GM18861 (cell line): ENCODE results near the gene SCN9A.

Experiments used
- ATAC-seq: cut with Tn5 transposase; IDR thresholded peaks from one replicate; pipeline ENCODE4 v1.9.1; 2021; ENCODE audit not compliant: unreplicated experiment

The SCN9A gene

DNA sequence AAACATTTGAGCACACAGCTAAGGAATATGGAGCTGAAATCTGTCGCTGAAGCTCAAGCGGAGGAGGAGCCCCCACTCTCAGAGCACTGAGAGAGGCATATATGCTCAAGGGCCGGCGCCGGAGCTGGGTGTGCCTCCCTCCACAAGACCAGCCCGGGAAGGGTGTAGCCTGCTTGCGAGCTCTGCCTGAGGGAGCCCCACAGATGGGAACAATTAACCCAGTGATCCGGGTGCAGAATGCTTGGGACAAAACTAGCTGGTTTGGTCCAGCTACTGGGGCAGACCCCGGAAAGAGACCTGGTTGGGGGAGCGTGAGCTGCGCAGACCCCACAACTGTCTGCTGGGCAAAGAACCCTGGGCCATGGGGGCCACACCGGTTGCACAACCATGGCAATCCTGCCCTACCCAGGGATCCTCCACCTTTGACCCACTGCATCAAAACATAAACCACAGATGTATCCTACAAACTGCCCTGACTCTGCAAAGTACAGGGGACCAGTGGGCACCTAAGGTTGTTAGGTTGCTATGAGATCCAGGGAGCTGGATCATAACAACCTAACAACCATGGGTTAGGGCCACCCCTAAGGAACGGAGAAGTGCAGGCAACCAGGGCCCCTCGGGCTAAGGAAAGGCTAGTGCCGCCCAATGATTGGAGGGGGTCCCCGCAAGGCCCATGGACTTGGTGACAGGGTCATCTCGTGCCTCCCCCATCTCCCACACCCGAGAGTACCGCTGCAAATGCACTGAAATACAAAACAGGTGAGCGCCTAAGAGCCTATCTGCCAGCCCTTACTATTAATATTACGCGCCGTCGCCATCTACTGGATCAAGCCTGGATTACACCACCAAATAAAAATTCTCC is 194.6 kb downstream of the SCN9A start:
- peak; percentile 90 for ATAC-seq

- ATAC-seq, result no peak
Observed at GRCh38 chr2:166179201-166179600, 196.5 kb downstream of the SCN9A start.

- ATAC-seq, result no peak
Observed at GRCh38 chr2:166173263-166173662, 202.5 kb downstream of the SCN9A start.

- no peak for ATAC-seq
Observed at GRCh38 chr2:166171216-166171615, 204.5 kb downstream of the SCN9A start.

DNA sequence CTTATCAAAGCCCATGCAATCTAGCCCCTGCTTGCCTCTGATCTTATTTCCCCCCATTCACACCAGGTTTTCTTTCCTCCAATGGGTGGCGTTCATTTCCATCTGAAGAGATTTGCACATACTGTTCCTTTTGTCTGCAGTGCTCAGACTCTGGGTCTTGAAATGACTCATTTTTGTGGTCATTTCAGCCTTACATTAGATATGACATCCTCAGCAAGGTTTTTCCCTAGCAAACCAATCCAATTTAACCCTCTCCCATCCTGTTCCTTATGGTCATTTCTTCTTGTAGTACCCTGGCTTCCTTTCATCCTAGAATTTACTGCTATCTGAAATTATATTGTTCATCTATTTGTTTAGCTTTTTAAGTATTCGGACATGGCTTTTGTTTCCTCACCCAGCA is 205.4 kb downstream of the SCN9A start:
- ATAC-seq, result peak; percentile 69

DNA sequence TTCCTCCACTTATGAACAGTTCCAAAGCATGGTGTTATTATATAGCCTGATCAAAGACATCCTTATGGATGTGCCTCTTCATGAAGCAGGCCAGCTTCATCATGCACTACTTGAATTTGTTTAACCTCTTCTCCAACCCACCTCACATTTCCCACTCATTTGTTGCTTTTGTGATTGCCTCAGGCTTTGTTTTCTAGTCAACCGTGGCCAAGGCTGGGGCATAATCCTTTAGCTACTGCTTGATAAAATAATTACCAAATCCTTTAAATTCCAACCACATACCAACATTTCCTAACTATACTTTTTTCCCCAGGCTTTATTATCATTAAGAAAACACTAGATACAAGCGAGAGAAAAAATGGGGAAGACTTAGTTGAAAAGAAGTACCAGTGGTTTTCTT is 208.3 kb downstream of the SCN9A start:
- ATAC-seq, result no peak

DNA sequence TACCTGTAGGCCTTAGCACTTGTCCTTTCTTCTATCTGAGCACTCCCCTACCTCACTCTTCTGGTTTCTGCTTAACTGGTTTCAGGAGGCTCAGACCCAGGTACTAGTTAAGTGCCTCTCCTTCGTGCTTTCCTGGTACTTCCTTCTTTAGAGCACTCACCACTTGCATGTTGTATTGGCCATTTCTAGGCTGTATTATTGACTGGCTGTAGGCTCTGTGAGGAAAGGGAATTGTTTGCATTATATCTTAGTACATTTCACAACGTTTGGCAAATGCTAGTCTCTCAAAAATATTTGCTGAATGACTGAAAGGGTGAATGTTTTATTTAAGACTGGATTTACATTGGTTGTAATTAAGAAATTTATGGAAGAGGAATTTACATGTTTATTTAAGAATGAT is 212.0 kb downstream of the SCN9A start:
- ATAC-seq, result no peak

DNA sequence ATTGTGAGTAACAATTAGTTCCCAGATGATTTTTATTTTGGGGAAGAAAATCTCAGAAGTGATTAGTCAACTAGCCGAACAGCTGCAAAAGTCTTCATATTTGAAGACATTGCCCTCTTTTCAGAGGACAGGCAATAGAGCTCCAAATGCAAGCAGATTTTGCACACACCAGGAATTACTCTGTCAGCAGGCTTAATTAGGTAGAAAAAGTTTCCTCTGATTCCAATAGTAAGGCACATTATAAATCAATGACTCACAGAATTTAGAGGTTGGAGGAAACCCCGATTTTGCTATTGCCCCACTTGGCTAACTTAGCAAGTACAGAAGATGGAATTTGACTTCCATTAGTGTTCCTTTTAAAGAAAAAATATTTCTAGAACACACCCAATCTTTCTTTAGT is 217.2 kb downstream of the SCN9A start:
- ATAC-seq, result no peak

- ATAC-seq, result no peak
Observed at GRCh38 chr2:166157578-166157977, 218.2 kb downstream of the SCN9A start.

DNA sequence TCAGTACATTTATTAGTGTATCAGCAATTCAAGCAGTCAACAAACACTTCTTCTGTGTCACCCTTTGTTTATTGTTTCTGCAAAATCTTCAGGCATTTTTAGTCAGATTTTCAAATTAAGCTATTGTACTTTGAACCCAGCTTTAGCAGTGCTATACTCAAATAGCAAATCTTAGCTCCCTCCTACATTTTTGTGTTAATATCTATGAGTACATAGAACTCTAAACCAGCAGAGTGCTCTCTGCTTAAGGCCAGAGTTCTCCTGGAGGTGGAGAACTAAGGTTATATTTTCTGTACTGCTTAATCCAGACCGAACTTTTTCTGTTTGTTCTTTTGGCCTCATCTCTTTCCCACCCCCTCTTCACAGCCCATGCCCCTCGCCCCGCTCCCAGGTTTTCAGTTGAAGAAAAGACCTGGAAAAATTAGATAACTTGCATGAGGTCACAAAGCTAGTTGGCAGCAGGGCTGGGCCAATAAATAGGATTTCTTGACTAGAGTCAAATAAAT is 218.7 kb downstream of the SCN9A start:
- ATAC-seq, result no peak

DNA sequence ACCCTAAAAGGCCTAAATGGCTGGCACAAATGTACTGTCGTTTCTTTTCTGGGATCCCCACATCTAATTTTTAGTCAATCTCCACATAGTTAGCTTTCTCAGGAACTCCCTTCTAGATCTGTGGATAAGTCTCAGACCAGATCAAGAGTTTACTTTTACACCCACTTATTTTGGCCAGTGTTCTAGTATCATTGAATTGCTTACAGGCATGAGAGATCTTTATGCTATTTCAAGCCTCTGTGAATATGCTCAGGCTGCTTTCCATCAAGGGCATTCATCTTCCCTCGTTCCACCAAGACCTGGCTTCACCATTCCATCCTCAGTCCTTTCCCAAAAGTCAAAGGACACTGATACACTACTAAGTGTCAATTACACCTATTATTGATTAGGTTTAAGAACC is 220.2 kb downstream of the SCN9A start:
- ATAC-seq, result no peak

DNA sequence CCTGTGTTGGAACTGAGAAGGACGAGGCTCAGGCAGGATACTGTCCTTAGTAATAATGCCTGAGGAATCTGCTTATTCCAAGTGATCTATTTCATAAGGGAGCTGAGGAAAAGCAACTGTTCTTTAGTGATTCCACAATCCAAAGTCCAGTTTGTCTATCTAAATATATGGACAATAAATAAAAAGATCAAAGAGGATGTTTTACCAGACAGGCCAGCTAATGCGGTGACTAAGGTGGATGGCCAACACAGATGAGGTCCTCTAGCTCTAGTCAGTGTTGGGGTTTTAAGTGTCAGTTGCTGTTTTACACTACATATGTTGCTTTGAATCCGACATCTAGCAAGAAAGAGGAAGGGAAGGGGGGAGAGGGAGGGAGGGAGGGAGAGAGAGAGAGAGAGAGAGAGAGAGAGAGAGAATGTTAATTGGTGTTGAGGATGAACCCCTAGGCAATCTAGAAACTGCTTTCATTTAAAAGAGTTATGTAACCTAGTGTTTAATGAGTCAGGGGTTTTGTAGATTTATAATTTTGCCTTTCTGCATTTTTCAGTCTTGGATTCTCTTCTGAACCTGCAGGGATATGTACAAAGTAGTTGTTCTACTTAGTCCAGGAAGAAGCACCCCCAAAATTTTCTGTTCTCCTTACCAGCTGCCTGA is 220.9 kb downstream of the SCN9A start:
- ATAC-seq, result no peak

GRCh38 chr2:166152064-166152463 is 223.7 kb downstream of the SCN9A start:
- ATAC-seq, result no peak

DNA sequence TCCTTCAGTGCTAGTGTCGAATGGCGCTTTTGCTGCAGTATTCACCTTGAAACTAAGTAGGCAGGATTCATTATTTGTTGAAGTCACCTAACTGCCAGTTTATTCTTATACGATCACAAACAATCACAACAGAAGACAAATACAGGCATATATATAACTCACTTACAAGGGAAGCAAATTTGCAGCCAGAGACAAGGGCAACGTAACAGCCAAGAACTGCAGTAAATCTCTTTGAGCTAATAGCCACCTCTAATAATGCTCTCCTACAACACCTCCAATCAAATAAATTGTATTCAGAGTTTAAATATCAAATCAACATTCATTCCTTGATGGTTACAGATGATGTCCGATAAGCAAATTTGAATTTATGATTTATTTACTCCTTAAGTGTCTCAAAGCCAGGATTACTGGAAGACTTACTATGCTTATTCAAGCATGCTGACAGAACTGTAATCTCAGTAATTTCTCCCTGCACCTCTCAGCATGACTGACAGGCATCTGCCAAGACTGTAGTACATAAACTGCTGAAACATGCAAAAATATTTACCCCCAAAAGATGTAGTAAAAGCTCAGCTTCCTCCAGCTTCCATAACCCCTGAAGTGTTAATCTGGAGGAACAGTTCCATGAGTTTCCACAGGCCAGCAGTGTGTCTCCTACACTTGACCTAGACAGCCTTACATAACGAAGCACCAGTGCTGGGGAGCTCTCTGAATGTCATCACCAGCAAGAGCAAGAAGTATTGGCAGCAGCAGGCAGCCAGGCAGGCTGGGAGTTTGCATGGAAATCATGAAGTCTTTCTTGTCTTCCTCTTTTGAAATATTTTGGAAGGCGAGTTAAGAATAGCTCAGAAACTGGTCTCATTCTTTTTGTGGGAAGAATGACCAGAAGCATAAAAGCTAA is 227.0 kb downstream of the SCN9A start:
- no peak for ATAC-seq

DNA sequence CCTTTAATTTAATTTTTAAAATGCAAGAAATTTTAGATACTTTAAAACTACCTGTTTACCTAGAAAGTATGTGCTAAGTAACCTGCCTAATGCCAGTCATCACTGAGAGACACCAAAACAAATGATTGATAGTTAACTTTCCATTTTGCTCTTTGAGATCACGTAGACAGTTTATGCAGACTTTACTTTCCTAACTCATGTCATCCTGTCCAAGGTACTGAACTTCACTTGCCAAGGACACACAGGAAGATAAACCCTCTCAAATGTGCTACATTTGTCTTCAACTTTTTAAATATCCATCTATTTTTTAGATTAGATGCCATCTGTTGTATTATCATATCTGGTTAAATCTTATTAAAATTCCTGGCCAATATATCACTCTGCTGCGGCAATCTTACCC is 227.9 kb downstream of the SCN9A start:
- no peak for ATAC-seq
